Activated CD4-positive, alpha-beta T cell treated with anti-CD3 and anti-CD28 coated beads, Interleukin-2, Interleukin-4, amounts not matched to agents 100 ng/mL and 50 ng/mL, durations not matched to agents 16 hours and 8 hours (primary cell): Measurements from ENCODE around the gene SLC23A2.
A peak's percentile ranks its signal among the peaks of the same experiment; 100 is the strongest.

Experiments used
- DNase-seq: peaks from one replicate; pipeline ENCODE4 v3.0.0-alpha.2; 2020; ENCODE audit warnings: low spot score

Gene SLC23A2

DNA sequence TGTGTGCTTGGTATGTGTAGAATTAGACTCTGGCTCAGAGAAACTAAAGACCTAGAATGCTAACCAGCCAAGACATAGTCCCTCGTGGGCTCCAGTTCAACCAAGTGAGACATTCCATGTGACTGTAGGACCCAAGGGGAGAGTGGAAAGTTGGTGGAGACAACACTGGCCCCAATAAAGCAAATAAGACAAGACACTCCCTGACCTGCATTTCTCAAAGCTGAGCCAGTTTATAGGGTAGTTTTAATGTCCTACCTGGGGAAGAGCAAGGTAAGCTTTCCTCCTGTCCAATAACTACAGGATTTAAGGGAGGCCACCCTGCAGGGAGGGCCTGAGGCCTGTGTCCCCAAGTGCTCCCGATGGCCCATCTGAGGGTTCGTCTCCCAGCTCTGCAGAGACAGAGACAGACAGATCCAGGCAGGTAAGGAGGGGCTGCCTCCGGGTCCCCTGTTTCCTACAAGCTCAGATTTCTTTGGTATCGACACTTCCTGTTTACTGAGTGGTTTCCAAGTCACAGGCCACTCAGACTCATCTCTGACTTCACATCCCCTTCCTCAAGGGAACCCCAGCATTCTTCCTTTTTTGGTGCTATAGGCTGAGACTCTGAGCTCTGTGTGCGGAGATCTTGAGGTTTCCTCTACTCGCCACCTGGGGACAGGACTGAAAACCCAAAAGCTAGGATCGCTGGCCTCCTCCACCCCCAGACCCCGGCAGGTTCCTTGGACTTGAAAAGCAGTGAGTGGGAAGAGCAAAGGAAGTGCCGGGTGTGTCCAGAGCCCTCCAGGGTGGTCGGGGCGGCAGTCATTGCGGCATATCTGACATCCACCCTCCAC is 187.2 kb downstream of the SLC23A2 start:
- peak; percentile 93 for DNase-seq

DNA sequence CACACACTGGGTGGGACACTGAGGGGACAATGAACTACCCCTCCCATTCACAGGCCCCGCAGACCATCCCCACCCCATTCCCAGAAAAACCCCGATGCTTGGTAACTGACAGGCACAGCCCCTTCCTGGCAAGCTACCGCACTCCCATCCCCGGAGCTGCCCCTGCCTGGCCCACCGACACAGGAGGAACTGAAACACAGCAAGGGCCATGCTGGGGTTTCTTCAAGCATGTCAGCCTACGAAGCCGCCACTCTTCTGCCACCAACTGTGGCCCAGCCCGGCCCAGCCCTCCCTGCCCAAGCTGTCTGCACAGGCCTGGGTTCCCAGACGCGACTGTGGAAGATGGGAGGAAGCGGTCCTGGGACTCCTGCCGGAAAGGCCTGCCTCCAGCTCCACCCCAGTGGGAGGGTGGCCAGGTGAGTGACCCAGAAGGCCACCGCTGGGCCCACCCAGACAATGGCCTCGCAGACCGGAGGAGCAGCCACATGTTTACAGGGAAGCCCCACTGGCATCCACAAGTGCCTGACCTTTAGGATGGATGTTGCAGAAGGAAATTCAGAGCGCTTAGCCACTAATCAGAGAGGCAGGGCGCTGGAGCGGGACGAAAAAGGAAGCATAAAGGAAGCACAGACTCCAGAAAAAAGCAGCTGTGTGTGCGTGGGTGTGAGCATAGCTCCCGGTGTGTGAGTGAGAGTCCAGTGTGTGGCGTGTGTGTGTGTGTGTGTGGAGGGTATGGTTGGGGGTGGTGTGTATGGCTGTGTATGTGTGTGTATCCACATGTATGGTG is 188.0 kb downstream of the SLC23A2 start:
- DNase-seq, result peak; percentile 24

DNA sequence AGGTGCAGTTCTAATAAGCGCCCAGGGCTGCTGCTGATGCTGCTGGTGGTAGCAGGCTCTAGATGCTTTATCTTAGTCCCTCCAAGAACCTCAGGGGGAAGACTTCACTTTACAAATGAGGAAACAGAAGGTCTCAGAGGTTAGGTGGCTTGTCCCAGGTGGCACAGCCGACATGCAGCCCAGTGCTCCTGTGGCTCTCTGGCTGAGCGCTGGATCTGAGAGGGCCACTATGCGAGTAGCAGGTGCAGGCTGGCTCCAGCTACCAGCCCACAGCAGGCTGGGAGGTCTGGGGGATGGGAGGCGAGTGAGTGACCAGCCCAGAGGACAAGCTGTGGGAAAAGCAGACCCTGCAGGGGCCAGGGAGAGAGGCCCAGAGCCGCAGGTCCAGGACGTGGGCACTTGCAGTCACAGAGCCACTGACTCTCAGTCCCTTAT is 188.7 kb downstream of the SLC23A2 start:
- DNase-seq, result peak; percentile 15

DNA sequence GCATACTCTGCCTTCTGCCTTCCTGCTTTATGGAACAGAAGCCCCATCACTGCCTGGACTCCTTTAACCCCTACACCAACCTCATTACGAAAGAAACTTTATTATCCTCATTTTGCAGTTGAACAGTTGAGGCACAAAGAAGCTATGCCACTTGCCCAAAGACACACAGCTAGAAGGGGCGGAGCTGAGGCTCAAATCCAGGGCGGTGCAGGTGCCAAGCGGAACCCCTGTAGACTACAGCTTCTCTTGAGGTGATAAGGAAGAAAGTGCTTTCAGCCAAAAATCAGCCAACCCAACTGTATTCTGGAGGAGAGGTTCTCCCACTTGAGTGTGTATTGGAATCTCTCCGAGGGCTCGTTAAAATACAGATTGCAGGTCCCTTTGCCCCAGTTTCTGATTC is 189.1 kb downstream of the SLC23A2 start:
- no peak for DNase-seq

DNA sequence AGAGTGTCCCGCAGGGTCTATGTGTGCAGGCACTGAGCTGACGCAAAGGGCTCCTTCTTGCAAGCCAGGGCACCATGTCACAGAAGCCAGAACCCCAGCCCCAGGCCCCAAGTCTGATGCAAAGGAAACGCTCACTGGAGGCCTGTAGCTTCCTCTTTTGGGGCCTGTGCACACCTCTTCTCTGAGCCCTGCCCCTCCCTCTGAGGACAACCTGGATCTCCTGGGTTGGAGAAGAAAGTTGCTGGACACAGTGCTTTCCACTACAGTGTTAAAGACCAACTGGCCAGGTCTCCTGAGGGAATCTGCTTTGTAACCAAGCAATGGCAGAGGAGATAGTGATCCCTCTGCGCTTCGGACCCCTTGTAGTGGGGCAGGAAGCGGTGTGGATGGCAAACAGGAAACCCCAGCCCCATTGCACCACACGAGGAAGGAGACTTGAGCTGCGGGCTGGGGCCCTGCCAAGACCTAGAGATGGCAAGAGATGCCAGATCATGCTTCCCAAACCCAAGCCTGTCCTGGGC is 189.6 kb downstream of the SLC23A2 start:
- peak; percentile 68 for DNase-seq

DNA sequence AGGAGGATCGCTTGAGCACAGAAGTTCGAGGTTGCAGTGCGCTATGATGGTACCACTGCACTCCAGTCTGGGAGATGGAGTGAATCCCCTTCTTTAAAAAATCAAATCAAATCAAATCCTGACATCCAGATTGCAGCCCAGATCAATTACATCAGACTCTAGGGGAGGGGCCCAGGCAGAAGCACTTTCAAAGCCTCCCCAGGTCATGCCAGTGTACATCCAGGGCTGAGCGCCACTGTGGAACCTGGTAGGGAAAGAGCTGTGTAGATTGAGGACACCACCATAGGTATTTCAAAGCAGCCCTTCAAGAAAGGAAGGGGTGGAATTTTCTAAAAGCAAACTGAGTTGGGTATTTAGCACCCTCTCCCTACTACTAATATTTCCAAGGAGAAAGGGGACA is 190.1 kb downstream of the SLC23A2 start:
- DNase-seq, result no peak

DNA sequence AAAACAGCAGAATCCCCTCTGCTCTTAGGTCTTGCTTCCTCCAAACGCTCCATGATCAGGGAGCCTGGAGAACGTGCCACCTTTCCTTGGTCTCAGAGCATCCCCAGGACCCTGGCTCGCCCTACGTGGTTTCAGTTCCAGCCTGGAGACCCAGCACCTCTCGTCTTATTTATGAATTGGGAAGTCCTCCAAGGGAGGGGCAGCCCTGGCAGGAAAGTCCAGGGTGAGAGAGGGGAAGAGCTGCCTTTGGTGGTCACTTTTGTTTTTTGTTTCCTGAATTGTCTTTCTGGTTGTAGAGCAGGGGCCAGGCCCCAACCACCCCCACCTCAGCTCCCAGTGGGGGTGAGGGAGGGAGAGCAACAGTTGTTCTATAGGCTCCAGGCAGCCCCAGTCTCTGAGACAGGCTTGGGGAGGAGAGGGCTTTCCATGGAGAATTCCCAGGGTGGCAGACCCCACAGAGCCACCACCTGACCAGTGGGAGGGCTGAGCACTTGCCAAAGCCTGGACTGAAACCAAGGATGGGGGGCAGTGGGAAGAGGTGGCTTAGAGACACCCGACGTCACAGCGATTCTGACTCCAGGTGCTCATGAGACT is 190.8 kb downstream of the SLC23A2 start:
- no peak for DNase-seq

DNA sequence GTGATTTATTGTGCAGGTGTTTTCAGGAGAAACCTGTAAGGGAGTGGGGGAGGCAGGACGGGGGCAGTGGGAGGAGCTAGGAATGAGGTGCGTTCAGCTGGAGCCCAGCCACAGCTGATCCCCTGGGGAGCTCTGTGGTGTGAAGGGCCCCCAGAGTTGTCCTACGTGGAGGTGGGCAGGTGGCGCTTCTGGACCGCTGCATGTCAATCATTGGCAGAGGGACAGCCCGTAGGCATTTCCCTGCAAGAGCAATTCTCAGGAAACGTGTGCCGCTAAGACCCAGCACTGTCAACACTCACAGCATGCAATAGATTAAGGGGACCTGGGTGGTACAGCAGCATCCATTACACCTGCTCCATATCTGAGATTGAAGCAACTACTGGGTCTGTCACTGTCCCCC is 191.6 kb downstream of the SLC23A2 start:
- DNase-seq, result no peak

DNA sequence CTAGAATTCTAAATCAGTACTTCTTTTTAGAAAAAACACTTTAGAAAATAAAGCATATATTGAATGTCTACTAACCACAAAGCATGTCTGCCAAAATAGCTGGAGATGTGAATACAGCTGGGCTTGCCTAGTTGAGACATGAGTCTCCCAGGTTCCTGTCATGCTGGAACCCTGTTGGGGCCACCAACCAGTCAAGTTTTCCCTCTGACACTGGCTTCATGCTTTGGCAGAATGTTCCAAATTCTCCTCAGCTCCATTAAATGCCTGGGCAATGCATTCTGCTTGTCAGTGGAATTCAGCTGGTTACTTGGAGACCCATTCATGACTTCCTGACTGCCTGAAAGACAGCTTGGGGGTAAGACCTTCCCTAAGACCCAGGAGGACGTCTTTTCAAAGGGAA is 192.4 kb downstream of the SLC23A2 start:
- DNase-seq, result no peak

DNA sequence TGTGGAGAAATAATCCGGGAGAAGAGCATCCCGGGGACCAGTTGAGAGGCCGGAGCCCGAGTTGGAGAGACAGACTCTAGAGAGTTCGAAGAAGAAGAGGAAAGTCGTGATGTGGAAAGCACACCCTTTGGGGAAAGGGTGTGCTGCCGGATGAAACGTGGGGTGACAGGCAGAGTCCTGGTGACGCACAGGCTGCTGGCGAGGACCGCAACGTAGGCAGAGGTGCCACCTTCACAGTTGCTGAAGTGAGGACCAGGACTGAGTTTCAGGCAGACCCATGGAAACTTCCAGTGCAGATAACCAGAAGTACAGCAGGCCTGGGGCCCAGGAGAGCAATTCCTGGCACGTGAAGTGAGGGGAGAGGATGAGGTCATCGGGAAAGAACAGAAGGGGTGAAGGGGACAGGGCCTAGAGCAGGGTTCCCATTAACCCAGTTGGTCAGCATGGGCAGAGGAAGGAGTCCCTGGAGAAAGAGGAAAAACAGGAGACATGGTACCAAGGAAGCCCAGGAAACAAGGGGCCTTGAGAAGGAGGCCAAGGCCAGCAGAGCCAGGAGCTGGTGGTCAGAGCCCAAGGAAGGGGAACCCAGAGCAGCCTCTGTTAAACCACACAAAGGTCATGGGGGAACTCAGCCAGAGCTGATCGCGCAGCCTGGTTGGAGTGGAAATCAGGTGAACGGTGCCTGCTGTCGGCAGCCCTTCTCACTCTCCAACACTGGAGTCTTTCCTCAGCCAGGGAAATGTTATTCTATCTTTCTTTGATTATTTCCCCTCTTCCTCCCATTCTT is 195.5 kb downstream of the SLC23A2 start:
- DNase-seq, result no peak

DNA sequence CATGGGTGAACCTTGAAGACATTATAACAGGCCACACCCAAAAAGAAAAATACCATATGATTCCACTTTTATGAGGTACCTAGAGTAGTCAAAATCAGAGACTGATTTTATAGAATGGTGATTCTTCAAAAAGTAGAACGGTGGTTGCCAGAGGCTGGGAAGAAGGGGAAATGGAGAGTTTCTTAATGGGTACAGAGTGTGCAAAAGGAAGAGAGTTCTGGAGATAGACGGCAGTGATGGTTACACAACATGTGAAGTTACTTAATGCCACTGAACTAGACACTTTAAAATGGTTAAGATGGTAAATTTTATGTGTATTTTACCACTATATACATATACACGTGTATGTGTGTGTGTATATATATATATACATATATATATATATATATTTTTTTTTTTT is 198.8 kb downstream of the SLC23A2 start:
- no peak for DNase-seq
